Activated CD8-positive, alpha-beta memory T cell treated with anti-CD3 and anti-CD28 coated beads for 36 hours (primary cell): ENCODE data around the gene ULK4. TPM values are rescaled to one million over a fixed set of nuclear protein-coding genes. Genes with fewer than 3 reads are reported as not detected.

ENCODE experiments used
- CTCF ChIA-PET: fragments of 350-600 bp; sonication (Branson Sonifier 250); formaldehyde crosslinking; loops from one replicate; lab custom pipeline; 2021; ENCODE audit warnings: antibody characterized with exemption; lab: Charles Lee
- POLR2A ChIA-PET: fragments of 350-600 bp; sonication (Branson Sonifier 250); formaldehyde crosslinking; loops from one replicate; lab custom pipeline; 2021; ENCODE audit warnings: antibody characterized with exemption; lab: Charles Lee
- total RNA-seq, 2 experiments: library from RNA; stranded (reverse); gene quantifications; one replicate each; pipeline ENCODE4 v1.2.3, GENCODE V29; 2021

The ULK4 gene
- total RNA-seq, 2 experiments from 2014 or later, result 11.8 to 12.3 TPM

- CTCF ChIA-PET, result no interaction called here
- POLR2A ChIA-PET, result no interaction called here
Observed at GRCh38 chr3:41237907-41238306, 724.0 kb downstream of the ULK4 start.

GRCh38 chr3:41236228-41236627 lies 725.7 kb downstream of the ULK4 start:
- CTCF ChIA-PET, result interaction anchor here (1.1 kb wide), 1 partner anchor 11 kb away, joined by 3 read pairs; no protein-coding TSS in a partner anchor
- POLR2A ChIA-PET, result interaction anchor here (0.6 kb wide), 1 partner anchor 1504 kb away, joined by 3 read pairs; no protein-coding TSS in a partner anchor

- POLR2A ChIA-PET, result no interaction called here
- CTCF ChIA-PET, result no interaction called here
Observed at GRCh38 chr3:41234823-41235721, 726.8 kb downstream of the ULK4 start.

DNA sequence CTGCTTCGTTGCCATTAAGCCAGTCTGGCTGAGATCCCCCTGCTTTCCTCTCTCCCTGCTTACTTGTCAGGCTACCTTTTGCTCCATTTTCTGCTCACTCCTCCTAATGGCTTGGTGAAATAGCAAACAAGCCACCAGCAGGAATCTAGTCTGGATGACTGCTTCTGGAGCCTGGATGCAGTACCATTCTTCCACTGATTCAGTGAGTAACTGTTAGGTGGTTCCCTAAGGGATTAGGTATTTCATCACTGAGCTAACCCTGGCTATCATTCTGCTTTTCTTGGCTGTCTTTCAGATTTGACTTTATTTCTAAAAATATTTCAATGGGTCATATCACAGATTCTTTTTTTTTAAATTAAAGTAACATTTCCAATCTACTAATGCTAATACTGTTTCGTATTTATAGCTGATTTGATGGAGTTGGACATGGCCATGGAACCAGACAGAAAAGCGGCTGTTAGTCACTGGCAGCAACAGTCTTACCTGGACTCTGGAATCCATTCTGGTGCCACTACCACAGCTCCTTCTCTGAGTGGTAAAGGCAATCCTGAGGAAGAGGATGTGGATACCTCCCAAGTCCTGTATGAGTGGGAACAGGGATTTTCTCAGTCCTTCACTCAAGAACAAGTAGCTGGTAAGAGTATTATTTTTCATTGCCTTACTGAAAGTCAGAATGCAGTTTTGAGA lies 737.6 kb downstream of the ULK4 start:
- ChIA-PET CTCF (no interaction called here), POLR2A (no interaction called here)

GRCh38 chr3:41223691-41224090 lies 738.2 kb downstream of the ULK4 start:
- ChIA-PET POLR2A (no interaction called here), CTCF (no interaction called here)

- ChIA-PET CTCF (no interaction called here), POLR2A (no interaction called here)
Observed at GRCh38 chr3:41223078-41223477, 738.8 kb downstream of the ULK4 start.

- ChIA-PET POLR2A (no interaction called here), CTCF (no interaction called here)
Observed at GRCh38 chr3:41222501-41222900, 739.4 kb downstream of the ULK4 start.

DNA sequence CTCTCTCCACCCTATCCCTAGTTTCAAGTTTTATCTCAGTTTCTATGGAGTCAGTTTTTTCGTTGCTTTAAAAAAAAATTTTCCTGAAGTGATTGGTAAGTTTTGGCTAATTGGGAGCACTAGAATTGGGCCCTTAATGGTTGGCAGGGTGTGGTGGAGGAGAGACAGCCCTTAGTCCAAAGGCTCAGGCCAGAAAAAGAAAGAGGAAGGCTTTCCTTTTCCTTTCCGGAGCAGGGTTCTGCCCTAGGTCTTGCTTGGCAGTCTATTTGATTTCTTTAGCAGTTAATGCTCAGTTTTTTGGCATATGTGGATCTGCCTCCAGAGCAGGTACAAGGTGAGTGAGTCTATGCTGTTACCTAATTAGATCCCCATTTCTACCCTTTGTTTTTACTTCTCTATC lies 739.9 kb downstream of the ULK4 start:
- ChIA-PET CTCF (no interaction called here), POLR2A (no interaction called here)

GRCh38 chr3:41220906-41221677 lies 740.8 kb downstream of the ULK4 start:
- CTCF ChIA-PET, result no interaction called here
- POLR2A ChIA-PET, result no interaction called here

- ChIA-PET POLR2A (interaction anchor here (0.9 kb wide), 1 partner anchor 20 kb away, joined by 3 read pairs; the partner anchor contains the start of gene CTNNB1), CTCF (no interaction called here)
Observed at GRCh38 chr3:41219424-41219823, 742.5 kb downstream of the ULK4 start.

DNA sequence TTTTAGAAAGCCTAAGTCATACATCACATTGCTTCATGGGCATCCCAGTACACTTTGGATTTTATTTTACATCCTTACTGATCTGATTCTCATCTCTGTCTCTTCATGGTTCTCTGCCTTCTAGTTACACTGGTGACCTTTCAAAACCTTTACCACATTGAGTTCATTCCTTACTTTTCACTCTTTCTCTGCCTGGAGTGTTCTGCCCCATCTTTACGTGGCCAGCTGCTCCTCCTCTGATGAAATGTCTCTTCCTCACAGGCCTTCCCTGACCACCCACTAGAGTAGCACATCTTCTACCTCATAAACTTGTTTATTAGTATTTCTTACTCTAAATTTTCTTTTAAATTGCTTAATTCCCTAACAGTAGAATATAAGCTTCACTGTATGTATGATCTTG lies 744.9 kb downstream of the ULK4 start:
- POLR2A ChIA-PET, result no interaction called here
- CTCF ChIA-PET, result no interaction called here

- POLR2A ChIA-PET, result no interaction called here
Observed at GRCh38 chr3:41216422-41216821, 745.5 kb downstream of the ULK4 start.

GRCh38 chr3:41213588-41213987 lies 748.3 kb downstream of the ULK4 start:
- CTCF ChIA-PET, result interaction anchor here (1.0 to 1.2 kb wide), 2 partner anchors 14 to 629 kb away, joined by 3 read pairs; partner anchors contain the start of gene CTNNB1
- POLR2A ChIA-PET, result interaction anchor here (0.9 kb wide), 1 partner anchor 14 kb away, joined by 3 read pairs; the partner anchor contains the start of gene CTNNB1

More at GRCh38 chr3:41216422-41216821, 745.5 kb downstream of the ULK4 start:
- CTCF ChIA-PET, result no interaction called here

DNA sequence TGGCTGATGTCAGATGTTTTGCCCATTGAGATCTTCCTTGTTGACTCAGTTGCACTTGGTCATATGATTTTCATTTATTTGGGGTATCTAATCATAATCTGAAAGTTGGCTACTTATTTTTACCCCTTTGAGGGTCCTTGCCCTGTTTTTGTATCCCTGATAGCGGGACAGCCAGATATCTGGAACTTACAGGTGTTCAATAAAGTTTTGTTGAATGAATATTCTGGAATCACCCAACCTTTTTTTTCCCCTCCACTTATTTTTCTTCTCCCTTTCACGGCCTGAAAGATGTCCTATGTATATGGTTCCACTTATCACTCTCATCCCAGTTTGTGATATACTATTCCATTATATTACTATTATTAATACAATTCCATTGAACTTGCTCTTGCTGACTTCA lies 749.8 kb downstream of the ULK4 start:
- CTCF ChIA-PET, result no interaction called here

DNA sequence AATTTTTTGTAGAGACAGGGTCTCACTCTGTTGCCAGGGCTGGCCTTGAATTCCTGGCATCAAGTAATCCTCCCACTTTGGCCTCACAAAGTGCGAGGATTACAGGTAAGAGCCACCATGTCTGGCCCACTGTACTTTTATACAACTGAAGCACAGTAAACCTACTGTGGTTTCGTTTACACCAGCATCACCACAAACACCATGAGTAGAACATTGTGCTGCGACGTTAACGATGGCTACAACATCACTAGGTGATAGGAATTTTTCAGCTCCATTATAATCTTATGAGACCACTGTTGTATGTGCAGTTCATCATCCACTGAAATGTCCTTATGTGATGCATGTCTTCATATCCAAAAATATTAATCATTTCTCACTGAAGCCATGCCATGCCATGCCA lies 750.9 kb downstream of the ULK4 start:
- CTCF ChIA-PET, result no interaction called here
- POLR2A ChIA-PET, result no interaction called here

More for the DNA sequence above, 749.8 kb downstream of the ULK4 start:
- POLR2A ChIA-PET, result no interaction called here

GRCh38 chr3:41209646-41210045 lies 752.3 kb downstream of the ULK4 start:
- ChIA-PET CTCF (no interaction called here), POLR2A (interaction anchor here (1.4 kb wide), 1 partner anchor 10 kb away, joined by 14 read pairs; the partner anchor contains the start of gene CTNNB1)

GRCh38 chr3:41208507-41209220 lies 753.2 kb downstream of the ULK4 start:
- ChIA-PET POLR2A (interaction anchor here (1.2 to 1.4 kb wide), 2 partner anchors 9 kb away, joined by 4 to 14 read pairs; partner anchors contain the start of gene CTNNB1), CTCF (no interaction called here)

DNA sequence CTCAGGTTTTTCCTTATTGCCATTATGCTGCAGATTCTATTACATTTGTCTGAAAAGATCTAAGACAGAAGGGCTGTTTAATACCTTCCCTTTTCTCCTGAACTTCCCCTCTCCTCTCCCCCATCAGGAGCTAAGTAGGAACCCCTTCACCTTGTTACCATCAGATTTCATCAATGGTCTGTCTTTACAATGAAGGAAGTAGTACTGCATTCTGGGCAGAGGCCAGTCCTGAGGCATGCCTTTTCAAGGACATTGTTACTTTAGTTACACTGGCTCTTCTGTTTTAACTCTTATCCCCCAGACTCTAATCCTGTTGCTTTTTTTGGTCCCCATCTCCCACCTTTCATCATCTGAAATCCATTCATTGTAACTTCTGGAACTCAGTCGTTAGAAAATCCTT lies 754.5 kb downstream of the ULK4 start:
- POLR2A ChIA-PET, result interaction anchor here (0.8 to 1.2 kb wide), 2 partner anchors 8 to 751 kb away, joined by 4 read pairs; partner anchors contain the start of gene CTNNB1
- CTCF ChIA-PET, result no interaction called here

DNA sequence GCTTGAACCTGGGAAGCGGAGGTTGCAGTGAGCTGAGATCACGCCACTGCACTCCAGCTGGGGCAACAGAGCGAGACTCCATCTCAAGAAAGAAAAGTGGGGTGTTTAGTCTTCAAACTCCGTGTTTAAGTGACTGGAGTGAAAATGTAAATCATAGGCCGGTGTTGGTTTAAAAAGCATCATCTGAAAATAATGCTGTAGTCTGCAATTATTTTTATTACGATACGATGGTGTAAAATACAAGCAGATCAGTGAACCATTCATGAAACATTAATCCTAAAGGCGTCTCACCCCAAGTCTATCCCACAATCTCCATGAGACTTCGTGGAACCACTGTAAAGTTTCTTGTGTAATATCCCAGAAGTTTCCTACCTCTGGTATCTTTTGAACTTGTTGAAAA lies 756.3 kb downstream of the ULK4 start:
- POLR2A ChIA-PET, result no interaction called here
- CTCF ChIA-PET, result no interaction called here
